ENCODE results near the gene EPB41.

Gene EPB41

GRCh38 chr1:28887419-28887834 is 26.9 kb upstream of the EPB41 start:
- TF ChIP-seq FOXP2 (optimal IDR thresholded peaks at IDR 0.05; ENCODE audit: borderline replicate concordance, extremely low read depth, extremely low read length, insufficient read depth) (no peak), REST (IDR thresholded peaks at IDR 0.05; ENCODE audit: insufficient read depth in 1 of 2, low read depth in 2 of 2, low read length in 2 of 2) (no peak), SIN3A (IDR thresholded peaks at IDR 0.05; ENCODE audit: borderline replicate concordance, insufficient read depth, low read length) (no peak), TAF1 (IDR thresholded peaks at IDR 0.05; ENCODE audit: borderline replicate concordance, insufficient read depth, low read length) (no peak), POLR2AphosphoS5 (IDR thresholded peaks at IDR 0.05; ENCODE audit: low read depth, low read length) (no peak)

DNA sequence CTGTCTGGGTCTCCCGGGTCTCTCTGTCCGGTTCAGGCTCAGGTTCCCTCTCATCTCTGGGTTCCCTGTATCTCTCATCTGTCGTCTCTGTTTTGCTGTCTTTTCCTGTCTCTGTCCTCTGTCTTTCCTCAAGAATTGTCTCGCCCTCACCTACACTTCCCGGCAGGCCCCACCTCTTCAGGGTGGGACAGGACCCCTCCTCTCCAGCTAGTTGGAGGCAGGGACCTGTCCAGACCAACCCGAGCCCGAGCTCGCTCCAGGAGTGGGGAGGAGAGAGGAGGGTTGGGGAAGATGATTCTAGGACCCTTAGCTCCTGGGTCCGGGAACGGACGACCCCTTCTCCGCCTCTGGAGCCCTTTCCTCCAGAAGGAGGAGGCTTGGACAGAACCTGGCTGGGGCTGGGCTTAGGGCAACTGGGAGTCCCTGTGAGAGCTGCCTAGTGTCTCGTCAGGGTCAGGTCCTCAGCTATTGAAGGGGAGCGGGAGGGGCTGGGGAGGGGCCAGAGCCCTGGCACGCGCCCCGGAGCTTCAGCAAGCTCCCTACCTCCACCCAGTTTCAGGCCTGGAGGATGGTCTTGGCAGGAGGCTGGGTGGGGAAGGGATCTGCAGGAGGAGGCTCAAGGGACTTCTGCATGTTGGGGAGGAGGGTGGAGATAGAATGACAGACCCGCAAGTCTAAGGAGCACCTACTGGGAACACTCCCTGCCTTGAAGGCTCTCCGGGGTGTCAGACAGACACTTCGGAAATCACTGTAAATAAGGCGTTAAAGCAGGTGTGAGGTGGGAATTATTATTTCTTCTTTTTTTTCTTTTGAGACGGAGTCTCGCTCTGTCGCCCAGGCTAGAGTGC is 26.3 kb upstream of the EPB41 start:
- TF ChIP-seq FOXP2 (optimal IDR thresholded peaks at IDR 0.05; ENCODE audit: borderline replicate concordance, extremely low read depth, extremely low read length, insufficient read depth) = no peak
- TF ChIP-seq POLR2AphosphoS5 (IDR thresholded peaks at IDR 0.05; ENCODE audit: low read depth, low read length) = no peak
- TF ChIP-seq SIN3A (IDR thresholded peaks at IDR 0.05; ENCODE audit: borderline replicate concordance, insufficient read depth, low read length) = no peak
- no peak for TF ChIP-seq TAF1 (IDR thresholded peaks at IDR 0.05; ENCODE audit: borderline replicate concordance, insufficient read depth, low read length)
- TF ChIP-seq REST (IDR thresholded peaks at IDR 0.05; ENCODE audit: insufficient read depth in 1 of 2, low read depth in 2 of 2, low read length in 2 of 2) = no peak

- TF ChIP-seq POLR2AphosphoS5 (IDR thresholded peaks at IDR 0.05; ENCODE audit: low read depth, low read length) (no peak), REST (IDR thresholded peaks at IDR 0.05; ENCODE audit: insufficient read depth in 1 of 2, low read depth in 2 of 2, low read length in 2 of 2) (no peak), TAF1 (IDR thresholded peaks at IDR 0.05; ENCODE audit: borderline replicate concordance, insufficient read depth, low read length) (no peak), SIN3A (IDR thresholded peaks at IDR 0.05; ENCODE audit: borderline replicate concordance, insufficient read depth, low read length) (no peak), FOXP2 (optimal IDR thresholded peaks at IDR 0.05; ENCODE audit: borderline replicate concordance, extremely low read depth, extremely low read length, insufficient read depth) (no peak)
These were observed 25.5 kb upstream of the EPB41 start for GRCh38 chr1:28888915-28889314.

GRCh38 chr1:28889357-28889756 is 25.0 kb upstream of the EPB41 start:
- no peak for TF ChIP-seq FOXP2 (optimal IDR thresholded peaks at IDR 0.05; ENCODE audit: borderline replicate concordance, extremely low read depth, extremely low read length, insufficient read depth)
- TF ChIP-seq REST (IDR thresholded peaks at IDR 0.05; ENCODE audit: insufficient read depth in 1 of 2, low read depth in 2 of 2, low read length in 2 of 2) = no peak
- TF ChIP-seq POLR2AphosphoS5 (IDR thresholded peaks at IDR 0.05; ENCODE audit: low read depth, low read length) = no peak
- no peak for TF ChIP-seq SIN3A (IDR thresholded peaks at IDR 0.05; ENCODE audit: borderline replicate concordance, insufficient read depth, low read length)
- no peak for TF ChIP-seq TAF1 (IDR thresholded peaks at IDR 0.05; ENCODE audit: borderline replicate concordance, insufficient read depth, low read length)
